WTC11 (cell line): ENCODE results near the gene LAMTOR2.

ENCODE experiments used
- CTCF ChIP-seq: fragments of 200-600 bp; IDR thresholded peaks from 2 replicates; pipeline ENCODE4 v1.8.0; 2022; ENCODE audit warnings: antibody characterized with exemption
- ETV6 ChIP-seq: sonication (generic); formaldehyde crosslinking; IDR thresholded peaks from 2 replicates; pipeline ENCODE4 v1.8.1; 2022; ENCODE audit warnings: mild to moderate bottlenecking, missing genetic modification reagents
- FOXP4 ChIP-seq: sonication (generic); formaldehyde crosslinking; IDR thresholded peaks from 2 replicates; pipeline ENCODE4 v1.8.0; 2022; ENCODE audit warnings: mild to moderate bottlenecking, missing genetic modification reagents
- JUN ChIP-seq: sonication (generic); formaldehyde crosslinking; IDR thresholded peaks from 2 replicates; pipeline ENCODE4 v1.8.0; 2023; ENCODE audit warnings: mild to moderate bottlenecking, missing genetic modification reagents
- MAX ChIP-seq: sonication (generic); formaldehyde crosslinking; IDR thresholded peaks from 2 replicates; pipeline ENCODE4 v1.8.0; 2022; ENCODE audit warnings: mild to moderate bottlenecking, missing genetic modification reagents
- NFATC4 ChIP-seq: fragments of 250-450 bp; sonication (Bioruptor Pico); IDR thresholded peaks from 2 replicates; pipeline ENCODE4 v1.9.0; 2021; ENCODE audit warnings: mild to moderate bottlenecking
- NR1H2 ChIP-seq: sonication (generic); formaldehyde crosslinking; IDR thresholded peaks from 2 replicates; pipeline ENCODE4 v1.9.0; 2021; ENCODE audit warnings: mild to moderate bottlenecking, moderate library complexity, missing genetic modification reagents
- NR3C1 ChIP-seq: sonication (generic); formaldehyde crosslinking; conservative IDR thresholded peaks from 2 replicates; pipeline ENCODE4 v1.8.1; 2023; ENCODE audit warnings: low read depth, mild to moderate bottlenecking, missing genetic modification reagents
- SOX15 ChIP-seq: fragments of 250-450 bp; sonication (Bioruptor Pico); IDR thresholded peaks from 2 replicates; pipeline ENCODE4 v1.9.0; 2021; ENCODE audit warnings: mild to moderate bottlenecking
- SP1 ChIP-seq: sonication (generic); formaldehyde crosslinking; conservative IDR thresholded peaks from 2 replicates; pipeline ENCODE4 v1.8.1; 2022; ENCODE audit warnings: missing genetic modification reagents
- ZNF219 ChIP-seq: sonication (generic); formaldehyde crosslinking; IDR thresholded peaks from 2 replicates; pipeline ENCODE4 v1.8.0; 2023; ENCODE audit warnings: missing genetic modification reagents, mild to moderate bottlenecking, borderline replicate concordance
- TF ChIP-seq, protein P1 (sequence below): sonication (generic); formaldehyde crosslinking; IDR thresholded peaks from 2 replicates; pipeline ENCODE4 v1.8.1; 2023; ENCODE audit warnings: mild to moderate bottlenecking, missing genetic modification reagents, moderate library complexity
- TF ChIP-seq, protein P2 (sequence below): sonication (generic); formaldehyde crosslinking; IDR thresholded peaks from 2 replicates; pipeline ENCODE4 v1.8.1; 2022; ENCODE audit warnings: missing genetic modification reagents, borderline replicate concordance

DNA sequence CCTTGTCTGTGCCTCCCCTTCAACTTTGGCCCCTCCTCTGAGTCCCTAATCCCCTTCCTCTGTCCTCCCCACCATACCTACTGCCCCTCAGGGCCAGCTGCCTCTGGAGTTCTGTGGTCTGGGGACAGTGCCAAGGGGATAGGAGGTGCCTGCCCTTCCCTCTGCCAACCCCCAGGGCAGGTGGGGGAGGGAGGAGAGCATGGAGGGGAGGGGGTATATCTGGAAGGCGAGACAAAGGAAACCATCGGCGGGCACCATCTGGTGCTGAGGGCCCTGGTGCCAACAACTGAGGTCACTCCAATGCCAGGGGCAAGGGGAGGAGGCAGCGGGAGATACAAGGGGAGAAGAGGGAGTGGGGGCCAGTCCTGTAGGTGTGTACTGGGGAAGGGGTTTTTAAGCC lies 16.0 kb downstream of the LAMTOR2 start:
- no peak for TF ChIP-seq CTCF
- TF ChIP-seq, protein P1, sequence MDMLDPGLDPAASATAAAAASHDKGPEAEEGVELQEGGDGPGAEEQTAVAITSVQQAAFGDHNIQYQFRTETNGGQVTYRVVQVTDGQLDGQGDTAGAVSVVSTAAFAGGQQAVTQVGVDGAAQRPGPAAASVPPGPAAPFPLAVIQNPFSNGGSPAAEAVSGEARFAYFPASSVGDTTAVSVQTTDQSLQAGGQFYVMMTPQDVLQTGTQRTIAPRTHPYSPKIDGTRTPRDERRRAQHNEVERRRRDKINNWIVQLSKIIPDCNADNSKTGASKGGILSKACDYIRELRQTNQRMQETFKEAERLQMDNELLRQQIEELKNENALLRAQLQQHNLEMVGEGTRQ (CRISPR knock-in tag) = no peak
- TF ChIP-seq MAX (CRISPR knock-in tag) = no peak
- TF ChIP-seq SOX15 = no peak
- no peak for TF ChIP-seq ETV6 (CRISPR knock-in tag)
- TF ChIP-seq NR3C1 (CRISPR knock-in tag) = no peak
- TF ChIP-seq JUN (CRISPR knock-in tag) = no peak
- TF ChIP-seq FOXP4 (CRISPR knock-in tag) = no peak
- no peak for TF ChIP-seq NR1H2
- no peak for TF ChIP-seq NFATC4 (CRISPR knock-in tag)
- TF ChIP-seq ZNF219 = no peak
- no peak for TF ChIP-seq SP1 (CRISPR knock-in tag)
- TF ChIP-seq, protein P2, sequence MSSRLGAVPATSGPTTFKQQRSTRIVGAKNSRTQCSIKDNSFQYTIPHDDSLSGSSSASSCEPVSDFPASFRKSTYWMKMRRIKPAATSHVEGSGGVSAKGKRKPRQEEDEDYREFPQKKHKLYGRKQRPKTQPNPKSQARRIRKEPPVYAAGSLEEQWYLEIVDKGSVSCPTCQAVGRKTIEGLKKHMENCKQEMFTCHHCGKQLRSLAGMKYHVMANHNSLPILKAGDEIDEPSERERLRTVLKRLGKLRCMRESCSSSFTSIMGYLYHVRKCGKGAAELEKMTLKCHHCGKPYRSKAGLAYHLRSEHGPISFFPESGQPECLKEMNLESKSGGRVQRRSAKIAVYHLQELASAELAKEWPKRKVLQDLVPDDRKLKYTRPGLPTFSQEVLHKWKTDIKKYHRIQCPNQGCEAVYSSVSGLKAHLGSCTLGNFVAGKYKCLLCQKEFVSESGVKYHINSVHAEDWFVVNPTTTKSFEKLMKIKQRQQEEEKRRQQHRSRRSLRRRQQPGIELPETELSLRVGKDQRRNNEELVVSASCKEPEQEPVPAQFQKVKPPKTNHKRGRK (CRISPR knock-in tag) = no peak
